Stimulated activated CD4-positive, alpha-beta T cell treated with anti-CD3 and anti-CD28 coated beads, TNF-alpha, amount 100 ng/mL, for 4 hours (primary cell): ENCODE data around the gene POFUT1.

Experiments
- DNase-seq, 3 experiments: peaks; one replicate each; pipeline ENCODE4 v3.0.0-alpha.2; 2020; ENCODE audit warnings: low read depth in 3 of 3

POFUT1 gene

GRCh38 chr20:32277361-32278198 lies 69.9 kb downstream of the POFUT1 start, which contains the start of gene KIF3B:
TSS of gene KIF3B (plus strand) at chr20:32277651. CDS start at chr20:32309778, 32,127 bp downstream.
- peak; percentile 66 to 77 (median 72) for DNase-seq

- DNase-seq, result no peak
Measured at GRCh38 chr20:32278199-32278643, 70.5 kb downstream of the POFUT1 start.

GRCh38 chr20:32281711-32282110 lies 74.0 kb downstream of the POFUT1 start:
- no peak for DNase-seq

GRCh38 chr20:32282461-32282860 lies 74.8 kb downstream of the POFUT1 start:
- DNase-seq, result no peak

- no peak for DNase-seq
Measured at GRCh38 chr20:32285082-32285620, 77.5 kb downstream of the POFUT1 start.

- DNase-seq, result no peak
Measured at GRCh38 chr20:32285621-32286371, 78.1 kb downstream of the POFUT1 start.

- no peak for DNase-seq
Measured at GRCh38 chr20:32287231-32287638, 79.6 kb downstream of the POFUT1 start.
